LHCN-M2 (cell line): ENCODE measurements around the gene ZNF207. TPM values are rescaled to one million over a fixed set of nuclear protein-coding genes. Genes with fewer than 3 reads are reported as not detected.
"Not testable (repeated sequence)": the region's sequence is repeated elsewhere in the genome, so short reads cannot be mapped to it uniquely, and the experiment has no call there.

Experiments
- DNase-seq: peaks from one replicate; pipeline ENCODE4 v3.0.0-alpha.2; 2012; ENCODE audit warnings: low read depth
- total RNA-seq: library from RNA; depleted of rRNA; stranded (reverse); fragments of >200 nt; gene quantifications from 2 replicates; pipeline ENCODE4 v1.2.3, GENCODE V29; 2014; rRNA removed

The ZNF207 gene
- total RNA-seq, 1 experiment from 2014 or later: 157 TPM

DNA sequence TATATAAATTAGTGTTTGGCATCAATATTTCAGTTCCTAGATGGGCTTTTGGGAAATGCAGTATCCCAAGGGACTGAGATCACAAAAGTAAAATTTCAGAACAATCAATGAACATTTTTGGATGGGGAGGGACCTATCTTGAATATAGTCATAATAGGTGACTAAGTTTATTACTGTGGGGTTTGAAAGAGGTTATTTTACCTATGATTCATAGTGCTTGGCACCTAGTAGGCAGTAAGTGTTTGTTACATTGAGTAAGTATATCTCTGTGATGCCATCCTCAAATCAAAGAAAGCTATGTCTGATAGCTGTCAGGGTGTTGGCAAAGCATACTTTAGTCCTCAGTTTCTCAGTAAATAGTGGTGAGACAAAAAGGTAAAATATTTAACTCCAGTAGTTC is 36.9 kb downstream of the ZNF207 start:
- DNase-seq: no peak

- not testable (repeated sequence) for DNase-seq
These were observed 38.2 kb downstream of the ZNF207 start for GRCh38 chr17:32388128-32388527.

DNA sequence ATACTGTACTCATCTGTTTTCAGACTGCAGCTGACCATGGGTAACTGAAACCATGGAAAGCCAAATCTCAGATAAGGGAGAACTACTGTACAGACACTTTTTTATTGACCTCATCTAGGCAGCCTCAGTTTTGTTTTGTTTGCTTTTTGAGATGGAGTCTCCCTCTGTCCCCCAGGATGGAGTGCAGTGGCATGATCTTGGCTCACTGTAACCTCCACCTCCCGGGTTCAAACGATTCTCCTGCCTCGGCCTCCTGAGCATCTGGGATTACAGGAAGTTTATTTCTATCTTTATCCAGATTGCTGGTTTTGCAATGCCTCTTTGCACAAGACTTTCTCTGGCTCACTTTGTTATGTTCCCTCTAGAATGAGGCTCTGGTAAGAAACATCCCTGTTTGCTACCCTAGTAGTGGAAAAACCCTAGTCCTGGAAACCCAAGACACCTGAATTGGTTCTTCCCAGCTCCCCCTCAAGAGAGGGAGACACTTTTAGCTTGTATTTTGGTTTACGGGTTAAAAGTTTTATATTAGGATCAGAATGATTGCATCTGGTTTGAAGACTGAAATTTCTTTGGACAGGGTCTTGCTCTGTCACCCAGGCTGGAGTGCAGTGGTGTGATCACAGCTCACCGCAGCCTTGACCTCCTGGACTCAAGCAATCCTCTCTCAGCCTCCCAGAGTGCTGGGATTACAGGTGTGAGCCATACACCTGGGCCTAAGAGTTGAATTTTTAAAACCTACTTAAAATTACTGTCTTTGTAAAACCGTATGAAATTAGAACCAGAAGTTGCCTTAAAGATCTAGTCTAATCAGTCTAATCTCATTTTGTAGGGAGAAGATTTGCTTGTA is 38.9 kb downstream of the ZNF207 start:
- DNase-seq: no peak

GRCh38 chr17:32393904-32394303 is 43.9 kb downstream of the ZNF207 start:
- no peak for DNase-seq

GRCh38 chr17:32396343-32396742 is 46.4 kb downstream of the ZNF207 start:
- no peak for DNase-seq

- DNase-seq: no peak
These were observed 49.0 kb downstream of the ZNF207 start for GRCh38 chr17:32398946-32399345.

DNA sequence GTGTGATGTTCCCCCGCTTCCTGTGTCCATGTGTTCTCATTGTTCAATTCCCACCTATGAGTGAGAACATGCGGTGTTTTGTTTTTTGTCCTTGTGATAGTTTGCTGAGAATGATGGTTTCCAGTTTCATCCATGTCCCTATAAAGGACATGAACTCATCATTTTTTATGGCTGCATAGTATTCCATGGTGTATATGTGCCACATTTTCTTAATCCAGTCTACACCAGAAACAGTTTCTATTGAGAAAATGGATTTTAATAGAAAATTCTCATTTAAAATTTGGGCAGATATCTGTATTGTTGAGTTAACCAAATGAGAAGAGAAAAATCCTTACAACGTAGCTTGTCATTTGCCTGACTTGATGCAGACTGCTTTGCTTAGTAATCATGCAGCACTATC is 60.1 kb downstream of the ZNF207 start:
- DNase-seq: not testable (repeated sequence)

- DNase-seq: no peak
These were observed 76.9 kb downstream of the ZNF207 start for GRCh38 chr17:32426894-32427293.

- no peak for DNase-seq
These were observed 79.6 kb downstream of the ZNF207 start for GRCh38 chr17:32429598-32429997.

Other genes starting within 250 kb of the ZNF207 start
- gene RHOT1, start 207.7 kb upstream of the ZNF207 start, total RNA-seq: 25.9 and 28.5 TPM in 2 replicates
- gene RHBDL3, start 84.3 kb upstream of the ZNF207 start, total RNA-seq: 0.57 and 0.71 TPM in 2 replicates
- 12.8 and 16.4 TPM in 2 replicates for gene C17orf75, start 8.0 kb upstream of the ZNF207 start, total RNA-seq
- 96.0 and 100.0 TPM in 2 replicates for gene PSMD11, start 94.4 kb downstream of the ZNF207 start, total RNA-seq
- gene CDK5R1, start 136.8 kb downstream of the ZNF207 start, total RNA-seq: 4.2 and 8.6 TPM in 2 replicates